ENCODE results near the gene PIGK. TPM values are rescaled to one million over a fixed set of nuclear protein-coding genes. Genes with fewer than 3 reads are reported as not detected.

The PIGK gene
- total and polyA plus RNA-seq, 12 donors = 5.0 to 40.7 (median 30.1) TPM

GRCh38 chr1:77253211-77253610 lies 34.0 kb upstream of the PIGK start:
- Histone ChIP-seq H3K4me3 (no peak overlapping the region), H3K36me3 (no peaks in the 10 kb centered on the region), H3K4me1 (no peaks in the 10 kb centered on the region), H3K27ac (no peak overlapping the region), H3K9me3 (peaks cover 0 to 82% (median 16%) of the 10 kb centered on the region in 11 donors), H3K27me3 (no peaks in the 10 kb centered on the region)
- TF ChIP-seq, protein P1, sequence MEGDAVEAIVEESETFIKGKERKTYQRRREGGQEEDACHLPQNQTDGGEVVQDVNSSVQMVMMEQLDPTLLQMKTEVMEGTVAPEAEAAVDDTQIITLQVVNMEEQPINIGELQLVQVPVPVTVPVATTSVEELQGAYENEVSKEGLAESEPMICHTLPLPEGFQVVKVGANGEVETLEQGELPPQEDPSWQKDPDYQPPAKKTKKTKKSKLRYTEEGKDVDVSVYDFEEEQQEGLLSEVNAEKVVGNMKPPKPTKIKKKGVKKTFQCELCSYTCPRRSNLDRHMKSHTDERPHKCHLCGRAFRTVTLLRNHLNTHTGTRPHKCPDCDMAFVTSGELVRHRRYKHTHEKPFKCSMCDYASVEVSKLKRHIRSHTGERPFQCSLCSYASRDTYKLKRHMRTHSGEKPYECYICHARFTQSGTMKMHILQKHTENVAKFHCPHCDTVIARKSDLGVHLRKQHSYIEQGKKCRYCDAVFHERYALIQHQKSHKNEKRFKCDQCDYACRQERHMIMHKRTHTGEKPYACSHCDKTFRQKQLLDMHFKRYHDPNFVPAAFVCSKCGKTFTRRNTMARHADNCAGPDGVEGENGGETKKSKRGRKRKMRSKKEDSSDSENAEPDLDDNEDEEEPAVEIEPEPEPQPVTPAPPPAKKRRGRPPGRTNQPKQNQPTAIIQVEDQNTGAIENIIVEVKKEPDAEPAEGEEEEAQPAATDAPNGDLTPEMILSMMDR (IDR thresholded peaks at IDR 0.05) = no peak
- intact Hi-C loops (cut with DNase I) = no loop called here
- DNase-seq = no peak
- 72 to 80% methylated on average over 1 of the region's 1 CpG for WGBS, 2 donors
- no peak for ATAC-seq

- peaks cover 0 to 80% (median 16%) of the 10 kb centered on the region in 11 donors for H3K9me3 ChIP-seq
Measured at GRCh38 chr1:77250126-77250525, 30.9 kb upstream of the PIGK start.

DNA sequence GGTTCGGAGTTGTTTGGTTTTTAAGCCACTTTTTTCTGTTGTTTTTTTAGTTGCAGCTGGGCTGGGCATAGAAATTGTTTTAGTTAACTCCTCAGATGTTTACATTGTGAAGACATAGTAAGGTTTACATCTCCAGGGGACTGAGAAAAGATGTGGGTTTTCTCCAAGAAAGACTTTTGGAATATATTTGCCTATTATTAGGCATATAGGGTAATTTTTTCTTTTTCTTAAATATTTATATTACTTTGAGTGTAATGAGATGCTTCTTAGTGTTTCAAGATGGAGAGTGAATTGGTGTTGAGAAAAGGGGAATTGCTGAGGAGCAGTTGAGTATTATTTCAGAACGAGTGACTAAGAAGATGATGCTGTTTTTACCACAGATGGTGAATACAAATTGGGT lies 26.6 kb upstream of the PIGK start:
- Histone ChIP-seq H3K4me1 (no peaks in the 10 kb centered on the region), H3K36me3 (no peaks in the 10 kb centered on the region), H3K4me3 (no peak overlapping the region), H3K27me3 (peaks cover 0 to 3% (median 0%) of the 10 kb centered on the region in 7 donors), H3K9me3 (peaks cover 0 to 37% (median 3%) of the 10 kb centered on the region in 11 donors), H3K27ac (no peak overlapping the region)
- ATAC-seq = no peak
- DNase-seq = no peak
- intact Hi-C loops (cut with DNase I) = no loop called here
- WGBS, 2 donors = 69 to 71% methylated on average over 2 of the region's 2 CpGs
- TF ChIP-seq, protein P1 (IDR thresholded peaks at IDR 0.05) = no peak

More at GRCh38 chr1:77250126-77250525, 30.9 kb upstream of the PIGK start:
- H3K36me3 ChIP-seq = no peaks in the 10 kb centered on the region
- no peaks in the 10 kb centered on the region for H3K27me3 ChIP-seq
- no peaks in the 10 kb centered on the region for H3K4me1 ChIP-seq
- DNase-seq (no peak), ATAC-seq (no peak)
- intact Hi-C loops (cut with DNase I) = no loop called here
- no peak overlapping the region for H3K27ac ChIP-seq
- TF ChIP-seq, protein P1 (IDR thresholded peaks at IDR 0.05) = no peak
- WGBS, 2 donors = 86% methylated on average over 1 of the region's 1 CpG
- no peak overlapping the region for H3K4me3 ChIP-seq

GRCh38 chr1:77239311-77239710 lies 20.1 kb upstream of the PIGK start:
- TF ChIP-seq, protein P1 (IDR thresholded peaks at IDR 0.05) = no peak
- intact Hi-C loops (cut with DNase I) = no loop called here
- H3K4me1 ChIP-seq = no peaks in the 10 kb centered on the region
- no peak overlapping the region for H3K4me3 ChIP-seq
- DNase-seq (no peak), ATAC-seq (no peak)
- peaks cover 0 to 5% (median 0%) of the 10 kb centered on the region in 11 donors for H3K9me3 ChIP-seq
- no peak overlapping the region for H3K27ac ChIP-seq
- peaks cover 0 to 3% (median 0%) of the 10 kb centered on the region in 7 donors for H3K27me3 ChIP-seq
- no peaks in the 10 kb centered on the region for H3K36me3 ChIP-seq
- WGBS, 2 donors = 83 to 92% methylated on average over 3 of the region's 3 CpGs

All from heart right ventricle (tissue), 16 donors.